ENCODE measurements around the gene HS6ST3. TPM values are rescaled to one million over a fixed set of nuclear protein-coding genes. Genes with fewer than 3 reads are reported as not detected.

The HS6ST3 gene
- total RNA-seq, 1 experiment from 2014 or later, result not detected

DNA sequence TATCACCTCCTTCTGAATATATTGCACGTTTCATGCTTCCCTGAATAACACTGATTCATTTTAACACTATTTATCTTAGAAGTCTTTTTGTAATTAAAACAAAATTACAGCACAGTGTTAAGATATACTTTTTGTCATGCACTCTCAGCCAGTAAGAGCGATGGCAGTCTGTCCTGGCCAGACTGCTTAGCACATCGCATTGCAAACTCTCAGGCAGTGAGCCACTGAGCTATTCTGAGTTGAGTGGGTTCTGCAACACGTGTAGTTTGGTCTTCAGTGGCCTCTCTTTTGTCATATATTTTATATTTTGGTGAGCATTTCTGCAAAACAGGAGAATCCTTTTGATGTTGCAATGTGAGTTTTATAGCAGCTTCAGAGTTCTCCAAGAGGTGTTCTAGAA lies 332.1 kb downstream of the HS6ST3 start:
- no peaks in the 10 kb centered on the region for H3K27me3 ChIP-seq (replicated peaks; ENCODE audit: control insufficient read depth, insufficient read depth, low read length)
- Mint-ChIP-seq H3K27me3 (ENCODE audit: insufficient read depth, unreplicated experiment) (peaks cover 18% of the 10 kb centered on the region), H3K36me3 (ENCODE audit: insufficient read depth, unreplicated experiment) (no peaks in the 10 kb centered on the region), H3K9me3 (ENCODE audit: unreplicated experiment) (no peaks in the 10 kb centered on the region), H3K27ac (ENCODE audit: unreplicated experiment) (no peak overlapping the region), H3K4me3 (ENCODE audit: unreplicated experiment) (no peak overlapping the region), H3K4me1 (ENCODE audit: low read depth, unreplicated experiment) (no peaks in the 10 kb centered on the region)
- H3K4me1 ChIP-seq, result no peaks in the 10 kb centered on the region
- BruUV-seq (replicated peaks), result no TSS peak
- ChIA-PET POLR2A (no interaction called here), CTCF (no interaction called here)
- DNase-seq, result no peak
- intact Hi-C loops (cut with micrococcal nuclease; ENCODE audit: unreplicated experiment), result no loop called here
- H3K9me3 ChIP-seq, result no peaks in the 10 kb centered on the region
- H3K4me3 ChIP-seq (ENCODE audit: low read depth, low read length), result no peak overlapping the region
- TF ChIP-seq, protein P1, sequence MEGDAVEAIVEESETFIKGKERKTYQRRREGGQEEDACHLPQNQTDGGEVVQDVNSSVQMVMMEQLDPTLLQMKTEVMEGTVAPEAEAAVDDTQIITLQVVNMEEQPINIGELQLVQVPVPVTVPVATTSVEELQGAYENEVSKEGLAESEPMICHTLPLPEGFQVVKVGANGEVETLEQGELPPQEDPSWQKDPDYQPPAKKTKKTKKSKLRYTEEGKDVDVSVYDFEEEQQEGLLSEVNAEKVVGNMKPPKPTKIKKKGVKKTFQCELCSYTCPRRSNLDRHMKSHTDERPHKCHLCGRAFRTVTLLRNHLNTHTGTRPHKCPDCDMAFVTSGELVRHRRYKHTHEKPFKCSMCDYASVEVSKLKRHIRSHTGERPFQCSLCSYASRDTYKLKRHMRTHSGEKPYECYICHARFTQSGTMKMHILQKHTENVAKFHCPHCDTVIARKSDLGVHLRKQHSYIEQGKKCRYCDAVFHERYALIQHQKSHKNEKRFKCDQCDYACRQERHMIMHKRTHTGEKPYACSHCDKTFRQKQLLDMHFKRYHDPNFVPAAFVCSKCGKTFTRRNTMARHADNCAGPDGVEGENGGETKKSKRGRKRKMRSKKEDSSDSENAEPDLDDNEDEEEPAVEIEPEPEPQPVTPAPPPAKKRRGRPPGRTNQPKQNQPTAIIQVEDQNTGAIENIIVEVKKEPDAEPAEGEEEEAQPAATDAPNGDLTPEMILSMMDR (IDR thresholded peaks at IDR 0.05; ENCODE audit: insufficient read depth in 1 of 2, low read depth in 1 of 2, low read length in 1 of 2, severe bottlenecking in 1 of 2, unreplicated experiment in 1 of 2), result no peak
- H3K36me3 ChIP-seq (ENCODE audit: control insufficient read depth, insufficient read depth, low read length), result no peaks in the 10 kb centered on the region

DNA sequence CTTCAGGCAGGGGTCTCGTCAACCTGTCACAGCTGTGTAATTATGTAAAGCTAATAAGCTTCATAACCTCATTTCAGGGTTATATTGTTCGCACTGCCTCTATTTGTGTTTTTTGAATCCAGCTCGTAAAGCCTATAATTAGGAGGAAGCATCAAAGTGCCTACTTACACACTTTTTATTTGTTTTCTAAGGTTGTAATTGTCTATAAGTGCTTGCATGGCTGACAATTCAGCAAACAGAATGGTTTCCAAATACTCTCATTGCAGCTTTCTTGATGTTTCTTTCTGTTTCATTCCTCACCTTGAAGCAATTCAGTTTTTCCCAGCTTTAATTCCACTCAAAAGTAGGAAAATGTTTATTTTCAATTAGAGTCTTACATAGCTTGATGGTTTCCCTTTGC lies 336.3 kb downstream of the HS6ST3 start:
- intact Hi-C loops (cut with micrococcal nuclease; ENCODE audit: unreplicated experiment), result no loop called here
- peaks cover 24% of the 10 kb centered on the region for H3K27me3 Mint-ChIP-seq (ENCODE audit: insufficient read depth, unreplicated experiment)
- no peak for DNase-seq
- Histone ChIP-seq H3K9me3 (no peaks in the 10 kb centered on the region), H3K27me3 (replicated peaks; ENCODE audit: control insufficient read depth, insufficient read depth, low read length) (no peaks in the 10 kb centered on the region), H3K36me3 (ENCODE audit: control insufficient read depth, insufficient read depth, low read length) (no peaks in the 10 kb centered on the region), H3K4me3 (ENCODE audit: low read depth, low read length) (no peak overlapping the region), H3K4me1 (no peaks in the 10 kb centered on the region)
- H3K27ac Mint-ChIP-seq (ENCODE audit: unreplicated experiment), result no peak overlapping the region
- H3K4me1 Mint-ChIP-seq (ENCODE audit: low read depth, unreplicated experiment), result no peaks in the 10 kb centered on the region
- CTCF ChIA-PET, result no interaction called here
- POLR2A ChIA-PET, result no interaction called here
- no peak overlapping the region for H3K4me3 Mint-ChIP-seq (ENCODE audit: unreplicated experiment)
- BruUV-seq (replicated peaks), result no TSS peak
- TF ChIP-seq, protein P1 (IDR thresholded peaks at IDR 0.05; ENCODE audit: insufficient read depth in 1 of 2, low read depth in 1 of 2, low read length in 1 of 2, severe bottlenecking in 1 of 2, unreplicated experiment in 1 of 2), result no peak
- H3K36me3 Mint-ChIP-seq (ENCODE audit: insufficient read depth, unreplicated experiment), result no peaks in the 10 kb centered on the region
- H3K9me3 Mint-ChIP-seq (ENCODE audit: unreplicated experiment), result no peaks in the 10 kb centered on the region

DNA sequence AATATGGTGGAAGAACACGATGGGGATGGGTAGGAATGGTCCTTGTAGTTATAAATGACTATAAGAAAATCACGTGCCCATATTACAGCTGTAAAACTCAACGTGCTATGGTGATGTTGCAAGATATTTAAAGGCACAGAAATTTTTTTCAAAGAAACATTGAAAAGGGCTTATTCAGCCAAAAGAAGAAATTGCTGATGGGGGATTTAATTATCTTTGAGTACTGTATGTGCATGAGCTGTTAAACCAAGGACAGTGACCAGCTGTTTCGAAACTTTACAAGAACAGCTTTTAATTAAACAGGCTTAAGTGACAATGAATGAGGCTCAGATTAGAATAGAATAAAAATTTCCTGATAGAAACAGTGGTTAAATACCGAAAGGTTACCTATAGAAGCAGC lies 339.0 kb downstream of the HS6ST3 start:
- no TSS peak for BruUV-seq (replicated peaks)
- POLR2A ChIA-PET, result no interaction called here

More for the DNA sequence above, 339.0 kb downstream of the HS6ST3 start:
- Histone ChIP-seq H3K36me3 (ENCODE audit: control insufficient read depth, insufficient read depth, low read length) (no peaks in the 10 kb centered on the region), H3K27me3 (replicated peaks; ENCODE audit: control insufficient read depth, insufficient read depth, low read length) (no peaks in the 10 kb centered on the region), H3K4me1 (no peaks in the 10 kb centered on the region), H3K4me3 (ENCODE audit: low read depth, low read length) (no peak overlapping the region), H3K9me3 (no peaks in the 10 kb centered on the region)
- H3K9me3 Mint-ChIP-seq (ENCODE audit: unreplicated experiment), result no peaks in the 10 kb centered on the region
- intact Hi-C loops (cut with micrococcal nuclease; ENCODE audit: unreplicated experiment), result no loop called here
- no peak overlapping the region for H3K4me3 Mint-ChIP-seq (ENCODE audit: unreplicated experiment)
- TF ChIP-seq, protein P1 (IDR thresholded peaks at IDR 0.05; ENCODE audit: insufficient read depth in 1 of 2, low read depth in 1 of 2, low read length in 1 of 2, severe bottlenecking in 1 of 2, unreplicated experiment in 1 of 2), result no peak
- CTCF ChIA-PET, result no interaction called here
- H3K27ac Mint-ChIP-seq (ENCODE audit: unreplicated experiment), result no peak overlapping the region
- H3K36me3 Mint-ChIP-seq (ENCODE audit: insufficient read depth, unreplicated experiment), result no peaks in the 10 kb centered on the region
- no peak for DNase-seq
- peaks cover 16% of the 10 kb centered on the region for H3K27me3 Mint-ChIP-seq (ENCODE audit: insufficient read depth, unreplicated experiment)
- no peaks in the 10 kb centered on the region for H3K4me1 Mint-ChIP-seq (ENCODE audit: low read depth, unreplicated experiment)
